Spleen (tissue), 11 donors: ENCODE data around the gene LSG1. TPM values are rescaled to one million over a fixed set of nuclear protein-coding genes. Genes with fewer than 3 reads are reported as not detected.
A peak's percentile ranks its signal among the peaks of the same experiment; 100 is the strongest.

Source experiments
- DNase-seq: peaks from one replicate; pipeline ENCODE4 v3.0.0-alpha.2; 2020
- H3K27ac ChIP-seq, 8 donors: fragments of 200-600 bp; sonication (generic) in 7 of 8; 1 replicate in 4 of 8; 2 replicates in 4 of 8; pipeline versions ENCODE4 v1.5.0 to v1.8.0; 2016 to 2021; ENCODE audit warnings: inconsistent platforms in 4 of 8, mild to moderate bottlenecking in 4 of 8, moderate library complexity in 1 of 8
- H3K27me3 ChIP-seq, 7 donors: fragments of 200-600 bp; sonication (generic) in 6 of 7; replicated peaks in 1 of 7; 1 replicate in 4 of 7; 2 replicates in 3 of 7; pipeline versions ENCODE4 v1.5.0 to v1.8.0; 2016 to 2021; ENCODE audit warnings: inconsistent platforms in 3 of 7, mild to moderate bottlenecking in 1 of 7
- H3K36me3 ChIP-seq, 6 donors: fragments of 200-600 bp; sonication (generic) in 5 of 6; 1 replicate in 4 of 6; 2 replicates in 2 of 6; pipeline versions ENCODE4 v1.5.0 to v1.8.0; 2016 to 2021; ENCODE audit warnings: inconsistent platforms in 2 of 6
- H3K4me1 ChIP-seq, 6 donors: fragments of 200-600 bp; sonication (generic) in 5 of 6; 1 replicate in 3 of 6; 2 replicates in 3 of 6; pipeline versions ENCODE4 v1.5.0 to v1.8.0; 2016 to 2021; ENCODE audit warnings: inconsistent platforms in 3 of 6
- H3K4me3 ChIP-seq, 8 donors: fragments of 200-600 bp; sonication (generic) in 7 of 8; 1 replicate in 4 of 8; 2 replicates in 4 of 8; pipeline versions ENCODE4 v1.5.0 to v1.8.0; 2016 to 2021; ENCODE audit warnings: inconsistent platforms in 4 of 8, mild to moderate bottlenecking in 4 of 8, moderate library complexity in 2 of 8
- H3K9me3 ChIP-seq, 8 donors: fragments of 200-600 bp; sonication (generic) in 7 of 8; 1 replicate in 4 of 8; 2 replicates in 4 of 8; pipeline versions ENCODE4 v1.5.0 to v1.8.0; 2016 to 2021; ENCODE audit warnings: inconsistent platforms in 4 of 8
- CTCF ChIP-seq, 11 experiments: fragments of 200-600 bp in 7 of 11; fragments of 450-650 bp in 4 of 11; sonication (generic) in 4 of 11; IDR thresholded peaks in 8 of 11; conservative IDR thresholded peaks in 3 of 11; 1 replicate in 7 of 11; 2 replicates in 4 of 11; pipeline versions ENCODE4 v1.4.0 to v1.8.0; 2016 to 2021; ENCODE audit warnings: antibody characterized with exemption in 11 of 11, inconsistent platforms in 4 of 11, mild to moderate bottlenecking in 1 of 11
- POLR2A ChIP-seq, 3 donors: fragments of 450-650 bp; IDR thresholded peaks; one replicate each; pipeline ENCODE4 v1.5.1; 2017; ENCODE audit warnings: antibody characterized with exemption in 3 of 3, mild to moderate bottlenecking in 1 of 3
- POLR2AphosphoS5 ChIP-seq, 3 donors: sonication (generic); formaldehyde crosslinking; IDR thresholded peaks; one replicate each; pipeline ENCODE4 v1.5.1; 2017; ENCODE audit warnings: antibody characterized with exemption in 3 of 3
- WGBS, 5 donors: extraction: QIAGEN DNeasy Blood & Tissue Kit in 3 of 5; methylation state at CpG; one replicate each; pipeline versions ENCODE4 v1.1.5 to v1.1.7; 2013 to 2018; 5-methylcytosine and 5-hydroxymethylcytosine counted together
- intact Hi-C: fragments of 100-400 bp; cut with DNase I; formaldehyde crosslinking; loops from one replicate; pipeline ENCODE4 v1.15.0; 2023; ENCODE audit warnings: low total_unique reads
- polyA plus RNA-seq, 3 donors: library from polyadenylated mRNA; stranded (reverse); fragments of 200-250 nt; gene quantifications; one replicate each; pipeline ENCODE4 v1.2.1, GENCODE V29; 2013
- total RNA-seq, 7 donors: library from RNA; depleted of rRNA in 3 of 7; stranded (reverse); fragments of >200 nt in 3 of 7; fragmentation: NEBNext Ultra II Directional in 4 of 7; extraction: Animal tissue kit (Norgen Biotek cat#: 25700) in 4 of 7; gene quantifications; one replicate each; pipeline versions ENCODE4 v1.1.0 to v1.2.1, GENCODE V29; 2016 to 2021
- donor health status: healthy with polysubstance abuse.
- donor health status: DM: no; HTN: no; CAD: no; lungs with moderate emphysema.
- donor health status: DM: no; HTN: no; CAD: no.
- donor health status: Bipolar disorder and iron deficiency.
- donor health status: healthy.
- donor health status: DM: no; HTN: no; CAD: no.
- donor health status: DM: yes; HTN: yes; CAD: no.

Gene LSG1
- total and polyA plus RNA-seq, 10 donors: 10.8 to 58.0 (median 35.7) TPM

- Histone ChIP-seq H3K27me3 (no peaks in the 10 kb centered on the region), H3K4me3 (peak overlapping the region; percentile 82 to 95 (median 92)), H3K9me3 (no peaks in the 10 kb centered on the region), H3K27ac (peak overlapping the region; percentile 88 to 97 (median 92)), H3K36me3 (peaks cover 0 to 22% (median 17%) of the 10 kb centered on the region in 6 donors), H3K4me1 (peaks cover 12 to 45% (median 25%) of the 10 kb centered on the region in 6 donors)
- intact Hi-C loops: loop anchor here (10.0 kb wide), 1 partner anchor 852 kb away; no protein-coding TSS in a partner anchor
- TF ChIP-seq POLR2A (IDR thresholded peaks at IDR 0.05) (no peak), CTCF (IDR thresholded peaks at IDR 0.05 in 8 of 11, conservative IDR thresholded peaks at IDR 0.05 in 3 of 11) (no peak), POLR2AphosphoS5 (IDR thresholded peaks at IDR 0.05) (no peak)
- WGBS, 5 donors: 40 to 60% (median 49%) methylated on average over 5 of the region's 5 CpGs
- DNase-seq: no peak
Observed at GRCh38 chr3:194672876-194673275, 885 bp upstream of the LSG1 start.

GRCh38 chr3:194671511-194671899 is 486 bp downstream of the LSG1 start:
- no peak for DNase-seq
- TF ChIP-seq CTCF (IDR thresholded peaks at IDR 0.05 in 8 of 11, conservative IDR thresholded peaks at IDR 0.05 in 3 of 11) (peak in 10 of 11 experiments; percentile 15 to 65 (median 52)), POLR2AphosphoS5 (IDR thresholded peaks at IDR 0.05) (no peak)
- H3K4me1 ChIP-seq: peaks cover 12 to 49% (median 25%) of the 10 kb centered on the region in 6 donors
- peaks cover 0 to 34% (median 22%) of the 10 kb centered on the region in 6 donors for H3K36me3 ChIP-seq
- H3K4me3 ChIP-seq: peak overlapping the region; percentile 82 to 95 (median 92)
- peak overlapping the region; percentile 88 to 97 (median 92) for H3K27ac ChIP-seq
- intact Hi-C loops: loop anchor here (10.0 kb wide), 1 partner anchor 853 kb away; no protein-coding TSS in a partner anchor
- H3K9me3 ChIP-seq: no peaks in the 10 kb centered on the region
- WGBS, 5 donors: 0 to 2% (median 0%) methylated on average over 5 of the region's 5 CpGs
- no peaks in the 10 kb centered on the region for H3K27me3 ChIP-seq

GRCh38 chr3:194667363-194667762 is 4.6 kb downstream of the LSG1 start:
- Histone ChIP-seq H3K27ac (no peak overlapping the region), H3K4me1 (peaks cover 12 to 55% (median 19%) of the 10 kb centered on the region in 6 donors), H3K27me3 (no peaks in the 10 kb centered on the region), H3K9me3 (no peaks in the 10 kb centered on the region), H3K4me3 (no peak overlapping the region), H3K36me3 (peaks cover 4 to 72% (median 50%) of the 10 kb centered on the region in 6 donors)
- TF ChIP-seq POLR2A (IDR thresholded peaks at IDR 0.05) (no peak), POLR2AphosphoS5 (IDR thresholded peaks at IDR 0.05) (no peak), CTCF (IDR thresholded peaks at IDR 0.05 in 8 of 11, conservative IDR thresholded peaks at IDR 0.05 in 3 of 11) (no peak)
- intact Hi-C loops: no loop called here
- WGBS, 5 donors: 76 to 92% (median 79%) methylated on average over 7 of the region's 7 CpGs
- DNase-seq: no peak

GRCh38 chr3:194664857-194665256 is 7.1 kb downstream of the LSG1 start:
- Histone ChIP-seq H3K9me3 (no peaks in the 10 kb centered on the region), H3K36me3 (peaks cover 4 to 94% (median 57%) of the 10 kb centered on the region in 6 donors), H3K27ac (peak overlapping the region in 1 of 8 donors; percentile 7), H3K4me3 (no peak overlapping the region), H3K4me1 (peaks cover 0 to 60% (median 21%) of the 10 kb centered on the region in 6 donors), H3K27me3 (no peaks in the 10 kb centered on the region)
- WGBS, 5 donors: 70 to 88% (median 76%) methylated on average over 7 of the region's 7 CpGs
- no peak for TF ChIP-seq POLR2AphosphoS5 (IDR thresholded peaks at IDR 0.05)
- no peak for TF ChIP-seq CTCF (IDR thresholded peaks at IDR 0.05 in 8 of 11, conservative IDR thresholded peaks at IDR 0.05 in 3 of 11)
- TF ChIP-seq POLR2A (IDR thresholded peaks at IDR 0.05): no peak
- DNase-seq: no peak
- intact Hi-C loops: no loop called here
